Karpas-422 (cell line): ENCODE measurements around the gene PRKCZ. TPM values are rescaled to one million over a fixed set of nuclear protein-coding genes. Genes with fewer than 3 reads are reported as not detected.

Source experiments
- DNase-seq: peaks from one replicate; pipeline ENCODE4 v3.0.0-alpha.2; 2015
- H2AFZ ChIP-seq: fragments of 200-600 bp; sonication (generic); 2 replicates; pipeline ENCODE4 v1.6.1; 2014; ENCODE audit warnings: antibody characterized with exemption, low read length, mixed read lengths
- H3K27ac ChIP-seq: fragments of 200-600 bp; sonication (generic); 2 replicates; pipeline ENCODE4 v1.5.1; 2014; ENCODE audit warnings: mild to moderate bottlenecking, low read length, moderate library complexity
- H3K27me3 ChIP-seq: fragments of 200-600 bp; sonication (generic); 2 replicates; pipeline ENCODE4 v1.6.1; 2014; ENCODE audit warnings: low read length, mixed read lengths
- H3K36me3 ChIP-seq: fragments of 200-600 bp; sonication (generic); 2 replicates; pipeline ENCODE4 v1.6.1; 2014; ENCODE audit warnings: low read length, mixed read lengths; ENCODE audit not compliant: insufficient read depth
- H3K4me1 ChIP-seq: fragments of 200-600 bp; sonication (generic); 2 replicates; pipeline ENCODE4 v1.6.1; 2014; ENCODE audit warnings: mild to moderate bottlenecking, low read length, mixed read lengths
- H3K4me2 ChIP-seq: fragments of 200-600 bp; sonication (generic); 2 replicates; pipeline ENCODE4 v1.6.1; 2014; ENCODE audit warnings: low read length, low read depth, mild to moderate bottlenecking; ENCODE audit not compliant: poor library complexity, severe bottlenecking
- H3K4me3 ChIP-seq: fragments of 200-600 bp; sonication (generic); 2 replicates; pipeline ENCODE4 v1.5.1; 2014; ENCODE audit warnings: mild to moderate bottlenecking, antibody characterized with exemption, low read length, mixed read lengths
- H3K79me2 ChIP-seq: fragments of 200-600 bp; sonication (generic); 2 replicates; pipeline ENCODE4 v1.6.1; 2014; ENCODE audit warnings: mild to moderate bottlenecking, low read length, mixed read lengths
- H3K9ac ChIP-seq: fragments of 200-600 bp; sonication (generic); 2 replicates; pipeline ENCODE4 v1.6.0; 2014; ENCODE audit warnings: low read length
- H3K9me2 ChIP-seq: fragments of 200-600 bp; sonication (generic), shearing (Covaris generic); replicated peaks from 2 replicates; pipeline ENCODE4 v1.6.0; 2014; ENCODE audit warnings: mild to moderate bottlenecking, low read length, moderate library complexity; ENCODE audit not compliant: insufficient read depth
- H3K9me3 ChIP-seq: fragments of 300-700, 200-600 bp; sonication (generic); 2 replicates; pipeline ENCODE4 v1.6.1; 2014; ENCODE audit warnings: low read length, mixed read lengths
- H4K20me1 ChIP-seq: fragments of 200-600 bp; sonication (generic); 2 replicates; pipeline ENCODE4 v1.6.1; 2014; ENCODE audit warnings: mild to moderate bottlenecking, antibody characterized with exemption, low read length, low read depth; ENCODE audit not compliant: insufficient read depth
- total RNA-seq: library from RNA; depleted of rRNA; stranded (reverse); fragments of >200 nt; shearing (Covaris generic); gene quantifications from 2 replicates; pipeline ENCODE4 v1.2.3, GENCODE V29; 2014; ENCODE audit warnings: low replicate concordance

The PRKCZ gene
- total RNA-seq, 1 experiment from 2014 or later = not detected

- H3K9me2 ChIP-seq = no peaks in the 10 kb centered on the region
- peaks cover 2% of the 10 kb centered on the region; the same call in 1 of the 2 replicates for H3K4me1 ChIP-seq
- H4K20me1 ChIP-seq = peaks cover 29% of the 10 kb centered on the region; the same call in 1 of the 2 replicates
- H3K36me3 ChIP-seq = no peaks in the 10 kb centered on the region
- no peak within 1 kb of the TSS; the same call in 1 of the 2 replicates for H3K4me3 ChIP-seq
- no peaks in the 10 kb centered on the region for H3K79me2 ChIP-seq
- H2AFZ ChIP-seq = no peak within 1 kb of the TSS
- peak within 1 kb of the TSS; percentile 55 for H3K4me2 ChIP-seq
- no peak within 1 kb of the TSS for H3K27ac ChIP-seq
- no peak for DNase-seq
- H3K9me3 ChIP-seq = no peaks in the 10 kb centered on the region
- H3K9ac ChIP-seq = peak within 1 kb of the TSS; percentile 74
- H3K27me3 ChIP-seq = no peaks in the 10 kb centered on the region
Observed at GRCh38 chr1:2228157-2228594, 178.0 kb downstream of the PRKCZ start, which contains the start of gene SKI. Gene SKI (plus strand): TSS chr1:2228319. CDS start chr1:2228767, 448 bp downstream.

- DNase-seq = no peak
- H3K4me1 ChIP-seq = peaks cover 2% of the 10 kb centered on the region; the same call in 1 of the 2 replicates
- H3K27ac ChIP-seq = no peak overlapping the region
Observed at GRCh38 chr1:2228694-2229036, 178.5 kb downstream of the PRKCZ start.

GRCh38 chr1:2229037-2229864 lies 179.0 kb downstream of the PRKCZ start:
- H3K9ac ChIP-seq = no peak overlapping the region
- H3K9me2 ChIP-seq = no peaks in the 10 kb centered on the region
- H3K4me3 ChIP-seq = no peak overlapping the region
- H3K36me3 ChIP-seq = no peaks in the 10 kb centered on the region
- H4K20me1 ChIP-seq = peaks cover 39% of the 10 kb centered on the region; the same call in 1 of the 2 replicates
- no peak overlapping the region for H3K27ac ChIP-seq
- no peak overlapping the region for H2AFZ ChIP-seq
- H3K27me3 ChIP-seq = no peaks in the 10 kb centered on the region
- no peaks in the 10 kb centered on the region for H3K9me3 ChIP-seq
- no peak for DNase-seq
- H3K79me2 ChIP-seq = no peaks in the 10 kb centered on the region
- H3K4me1 ChIP-seq = peaks cover 2% of the 10 kb centered on the region; the same call in 1 of the 2 replicates
- no peak overlapping the region for H3K4me2 ChIP-seq

More at GRCh38 chr1:2228694-2229036, 178.5 kb downstream of the PRKCZ start:
- H3K9me3 ChIP-seq = no peaks in the 10 kb centered on the region
- H3K4me2 ChIP-seq = no peak overlapping the region
- H4K20me1 ChIP-seq = peaks cover 34% of the 10 kb centered on the region; the same call in 1 of the 2 replicates
- H3K9ac ChIP-seq = no peak overlapping the region
- no peaks in the 10 kb centered on the region for H3K79me2 ChIP-seq
- H3K27me3 ChIP-seq = no peaks in the 10 kb centered on the region
- no peak overlapping the region for H2AFZ ChIP-seq
- no peaks in the 10 kb centered on the region for H3K36me3 ChIP-seq
- H3K4me3 ChIP-seq = no peak overlapping the region
- no peaks in the 10 kb centered on the region for H3K9me2 ChIP-seq

- Histone ChIP-seq H3K27ac (no peak overlapping the region), H3K9me2 (no peaks in the 10 kb centered on the region), H3K9ac (no peak overlapping the region), H4K20me1 (peaks cover 42% of the 10 kb centered on the region; the same call in 1 of the 2 replicates), H3K36me3 (no peaks in the 10 kb centered on the region), H3K4me1 (peaks cover 2% of the 10 kb centered on the region; the same call in 1 of the 2 replicates), H3K27me3 (no peaks in the 10 kb centered on the region), H3K9me3 (no peaks in the 10 kb centered on the region), H3K4me2 (peak overlapping the region; percentile 7), H3K4me3 (no peak overlapping the region), H2AFZ (no peak overlapping the region), H3K79me2 (no peaks in the 10 kb centered on the region)
- no peak for DNase-seq
Observed at GRCh38 chr1:2229911-2230731, 179.9 kb downstream of the PRKCZ start.

GRCh38 chr1:2230781-2231531 lies 180.7 kb downstream of the PRKCZ start:
- H3K9ac ChIP-seq = no peak overlapping the region

GRCh38 chr1:2231532-2232254 lies 181.5 kb downstream of the PRKCZ start:
- Histone ChIP-seq H3K4me3 (no peak overlapping the region), H4K20me1 (peaks cover 53% of the 10 kb centered on the region; the same call in 1 of the 2 replicates), H3K27ac (no peak overlapping the region)

More at GRCh38 chr1:2230781-2231531, 180.7 kb downstream of the PRKCZ start:
- no peak overlapping the region for H3K4me3 ChIP-seq
- H3K4me1 ChIP-seq = peaks cover 2% of the 10 kb centered on the region; the same call in 1 of the 2 replicates
- no peaks in the 10 kb centered on the region for H3K9me2 ChIP-seq
- peaks cover 50% of the 10 kb centered on the region; the same call in 1 of the 2 replicates for H4K20me1 ChIP-seq
- no peaks in the 10 kb centered on the region for H3K9me3 ChIP-seq
- no peak for DNase-seq
- no peak overlapping the region for H3K27ac ChIP-seq
- no peaks in the 10 kb centered on the region for H3K27me3 ChIP-seq
- H3K4me2 ChIP-seq = no peak overlapping the region
- no peaks in the 10 kb centered on the region for H3K79me2 ChIP-seq
- H3K36me3 ChIP-seq = no peaks in the 10 kb centered on the region
- no peak overlapping the region for H2AFZ ChIP-seq

GRCh38 chr1:2232255-2232915 lies 182.2 kb downstream of the PRKCZ start:
- peaks cover 56% of the 10 kb centered on the region; the same call in 1 of the 2 replicates for H4K20me1 ChIP-seq
- H3K9ac ChIP-seq = no peak overlapping the region
- H3K79me2 ChIP-seq = no peaks in the 10 kb centered on the region
- no peaks in the 10 kb centered on the region for H3K9me2 ChIP-seq
- H3K27me3 ChIP-seq = no peaks in the 10 kb centered on the region
- H3K4me2 ChIP-seq = no peak overlapping the region
- H3K4me1 ChIP-seq = peaks cover under 1% of the 10 kb centered on the region; the same call in 1 of the 2 replicates
- H2AFZ ChIP-seq = no peak overlapping the region
- no peak for DNase-seq
- no peak overlapping the region for H3K27ac ChIP-seq
- H3K4me3 ChIP-seq = no peak overlapping the region
- no peaks in the 10 kb centered on the region for H3K36me3 ChIP-seq
- no peaks in the 10 kb centered on the region for H3K9me3 ChIP-seq

More at GRCh38 chr1:2231532-2232254, 181.5 kb downstream of the PRKCZ start:
- DNase-seq = no peak
- H3K4me1 ChIP-seq = peaks cover 2% of the 10 kb centered on the region; the same call in 1 of the 2 replicates
- no peak overlapping the region for H3K9ac ChIP-seq
- H3K9me2 ChIP-seq = no peaks in the 10 kb centered on the region
- H3K79me2 ChIP-seq = no peaks in the 10 kb centered on the region
- no peak overlapping the region for H2AFZ ChIP-seq
- no peaks in the 10 kb centered on the region for H3K27me3 ChIP-seq
- no peaks in the 10 kb centered on the region for H3K36me3 ChIP-seq
- no peak overlapping the region for H3K4me2 ChIP-seq
- no peaks in the 10 kb centered on the region for H3K9me3 ChIP-seq
